Body of pancreas (tissue), 4 donors: Measurements from ENCODE around the gene TMEM181.

ENCODE experiments used
- CTCF ChIP-seq, 7 experiments: fragments of 450-650 bp in 4 of 7; fragments of 200-600 bp in 3 of 7; sonication (generic) in 3 of 7; IDR thresholded peaks; one replicate each; pipeline ENCODE4 v1.5.1; 2016 to 2019; ENCODE audit warnings: antibody characterized with exemption in 7 of 7
- POLR2A ChIP-seq, 3 donors: fragments of 450-650 bp; IDR thresholded peaks; one replicate each; pipeline ENCODE4 v1.6.1; 2016; ENCODE audit warnings: antibody characterized with exemption in 3 of 3, mild to moderate bottlenecking in 2 of 3

GRCh38 chr6:158648682-158649131 lies 88.8 kb downstream of the TMEM181 start:
- TF ChIP-seq CTCF (IDR thresholded peaks at IDR 0.05) (no peak), POLR2A (IDR thresholded peaks at IDR 0.05) (no peak)
